Endothelial cell (in vitro differentiated cells): Measurements from ENCODE around the gene NPHS1. TPM values are rescaled to one million over a fixed set of nuclear protein-coding genes. Genes with fewer than 3 reads are reported as not detected.
A peak's percentile ranks its signal among the peaks of the same experiment; 100 is the strongest.

Experiments used
- DNase-seq: peaks from one replicate; pipeline ENCODE4 v3.0.0; 2021; ENCODE audit warnings: low spot score
- H3K27ac Mint-ChIP-seq: one replicate; pipeline ENCODE4 v1.8.0; 2021; ENCODE audit warnings: mixed read lengths, inconsistent platforms; ENCODE audit not compliant: unreplicated experiment
- H3K27me3 Mint-ChIP-seq: one replicate; pipeline ENCODE4 v1.8.0; 2021; ENCODE audit warnings: mild to moderate bottlenecking, moderate library complexity, mixed read lengths, inconsistent platforms; ENCODE audit not compliant: unreplicated experiment
- H3K36me3 Mint-ChIP-seq: one replicate; pipeline ENCODE4 v1.8.0; 2021; ENCODE audit warnings: mild to moderate bottlenecking, low read depth, mixed read lengths, inconsistent platforms; ENCODE audit not compliant: unreplicated experiment
- H3K4me1 Mint-ChIP-seq: one replicate; pipeline ENCODE4 v1.8.0; 2021; ENCODE audit warnings: mild to moderate bottlenecking, mixed read lengths, inconsistent platforms; ENCODE audit not compliant: unreplicated experiment
- H3K4me3 Mint-ChIP-seq: one replicate; pipeline ENCODE4 v1.8.0; 2021; ENCODE audit warnings: mild to moderate bottlenecking, mixed read lengths, inconsistent platforms; ENCODE audit not compliant: unreplicated experiment
- H3K9me3 Mint-ChIP-seq: one replicate; pipeline ENCODE4 v1.8.0; 2021; ENCODE audit warnings: mixed read lengths, inconsistent platforms; ENCODE audit not compliant: unreplicated experiment
- total RNA-seq: library from RNA; stranded (reverse); fragmentation: NEBNext Ultra II Directional; extraction: Animal tissue kit (Norgen Biotek cat#: 25700); gene quantifications from one replicate; pipeline ENCODE4 v1.2.1, GENCODE V29; 2021; ENCODE audit not compliant: unreplicated experiment
- TF ChIP-seq, protein P1 (sequence below): fragments of 200-600 bp; sonication (generic); IDR thresholded peaks from one replicate; pipeline ENCODE4 v1.5.0; 2021; ENCODE audit warnings: antibody characterized with exemption; ENCODE audit not compliant: unreplicated experiment

NPHS1 gene
- total RNA-seq, 1 donor from 2014 or later, result not detected

GRCh38 chr19:35784503-35785338 lies 67.6 kb downstream of the NPHS1 start:
- DNase-seq, result no peak
- H3K4me3 Mint-ChIP-seq, result no peak overlapping the region
- TF ChIP-seq, protein P1, sequence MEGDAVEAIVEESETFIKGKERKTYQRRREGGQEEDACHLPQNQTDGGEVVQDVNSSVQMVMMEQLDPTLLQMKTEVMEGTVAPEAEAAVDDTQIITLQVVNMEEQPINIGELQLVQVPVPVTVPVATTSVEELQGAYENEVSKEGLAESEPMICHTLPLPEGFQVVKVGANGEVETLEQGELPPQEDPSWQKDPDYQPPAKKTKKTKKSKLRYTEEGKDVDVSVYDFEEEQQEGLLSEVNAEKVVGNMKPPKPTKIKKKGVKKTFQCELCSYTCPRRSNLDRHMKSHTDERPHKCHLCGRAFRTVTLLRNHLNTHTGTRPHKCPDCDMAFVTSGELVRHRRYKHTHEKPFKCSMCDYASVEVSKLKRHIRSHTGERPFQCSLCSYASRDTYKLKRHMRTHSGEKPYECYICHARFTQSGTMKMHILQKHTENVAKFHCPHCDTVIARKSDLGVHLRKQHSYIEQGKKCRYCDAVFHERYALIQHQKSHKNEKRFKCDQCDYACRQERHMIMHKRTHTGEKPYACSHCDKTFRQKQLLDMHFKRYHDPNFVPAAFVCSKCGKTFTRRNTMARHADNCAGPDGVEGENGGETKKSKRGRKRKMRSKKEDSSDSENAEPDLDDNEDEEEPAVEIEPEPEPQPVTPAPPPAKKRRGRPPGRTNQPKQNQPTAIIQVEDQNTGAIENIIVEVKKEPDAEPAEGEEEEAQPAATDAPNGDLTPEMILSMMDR, result no peak
- H3K4me1 Mint-ChIP-seq, result peaks cover 4% of the 10 kb centered on the region
- H3K9me3 Mint-ChIP-seq, result no peaks in the 10 kb centered on the region
- H3K27me3 Mint-ChIP-seq, result peaks cover 18% of the 10 kb centered on the region
- no peak overlapping the region for H3K27ac Mint-ChIP-seq
- H3K36me3 Mint-ChIP-seq, result peaks cover 7% of the 10 kb centered on the region

- Mint-ChIP-seq H3K9me3 (no peaks in the 10 kb centered on the region), H3K27me3 (peaks cover 20% of the 10 kb centered on the region), H3K4me1 (peaks cover 4% of the 10 kb centered on the region), H3K27ac (no peak overlapping the region), H3K4me3 (peak overlapping the region; percentile 70), H3K36me3 (peaks cover 7% of the 10 kb centered on the region)
- TF ChIP-seq, protein P1, result no peak
- no peak for DNase-seq
Measured at GRCh38 chr19:35783469-35784434, 68.6 kb downstream of the NPHS1 start.

- peak overlapping the region; percentile 13 for H3K27ac Mint-ChIP-seq
- H3K4me1 Mint-ChIP-seq, result peaks cover 4% of the 10 kb centered on the region
- DNase-seq, result no peak
- peaks cover 7% of the 10 kb centered on the region for H3K36me3 Mint-ChIP-seq
- peaks cover 20% of the 10 kb centered on the region for H3K27me3 Mint-ChIP-seq
- no peak overlapping the region for H3K4me3 Mint-ChIP-seq
- H3K9me3 Mint-ChIP-seq, result no peaks in the 10 kb centered on the region
- TF ChIP-seq, protein P1, result no peak
Measured at GRCh38 chr19:35782589-35782988, 69.7 kb downstream of the NPHS1 start.

DNA sequence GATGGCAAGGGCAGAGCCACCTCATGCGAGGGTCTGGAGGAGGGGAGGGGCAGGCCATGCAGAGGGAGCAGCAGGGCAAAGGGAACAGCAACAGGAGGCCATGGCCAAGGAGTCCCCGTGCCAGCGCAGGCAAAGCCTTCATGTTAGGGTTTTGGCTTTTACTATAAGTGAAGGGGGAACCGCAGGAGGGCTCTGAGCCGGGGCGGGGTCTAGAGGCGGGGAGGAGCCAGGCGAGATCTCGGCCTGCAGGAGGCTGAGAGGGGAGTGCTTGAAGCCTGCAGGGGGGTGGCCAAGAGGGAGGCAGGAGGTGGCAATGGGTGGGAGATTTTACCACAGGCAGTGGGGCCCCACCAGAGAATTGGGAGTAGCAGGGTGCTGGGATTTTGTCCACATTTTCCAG lies 70.7 kb downstream of the NPHS1 start:
- Mint-ChIP-seq H3K36me3 (peaks cover 7% of the 10 kb centered on the region), H3K9me3 (no peaks in the 10 kb centered on the region), H3K4me3 (no peak overlapping the region), H3K27ac (no peak overlapping the region), H3K4me1 (peaks cover 9% of the 10 kb centered on the region), H3K27me3 (peaks cover 24% of the 10 kb centered on the region)
- TF ChIP-seq, protein P1, result no peak
- no peak for DNase-seq
